CD4-positive, alpha-beta T cell treated with Interleukin-1 beta for 1 hour (primary cell): ENCODE results near the gene IFNA6.
A peak's percentile ranks its signal among the peaks of the same experiment; 100 is the strongest.
"Not testable (repeated sequence)": the region's sequence is repeated elsewhere in the genome, so short reads cannot be mapped to it uniquely, and the experiment has no call there.

Experiments used
- DNase-seq, 2 donors: peaks; one replicate each; pipeline ENCODE4 v3.0.0-alpha.2; 2020 to 2022

Gene IFNA6

DNA sequence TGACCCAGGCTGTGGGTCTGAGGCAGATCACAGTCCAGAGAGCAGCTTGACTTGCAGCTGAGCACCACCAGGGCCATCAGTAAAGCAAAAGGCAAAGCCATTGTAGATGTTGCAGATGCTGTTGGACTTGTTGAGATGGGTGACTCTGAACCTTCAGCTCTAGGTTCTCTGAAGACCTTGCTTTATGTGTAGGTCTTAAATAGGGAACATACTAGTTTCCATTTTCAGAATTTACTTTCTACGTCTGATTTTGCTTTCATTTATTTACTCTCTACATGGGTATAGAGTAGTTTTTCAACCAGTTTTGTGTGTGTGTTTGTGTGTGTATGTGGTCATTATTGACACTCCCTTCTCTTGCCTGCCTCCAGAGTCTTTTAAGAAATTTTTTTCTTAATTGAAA, at the start of gene IFNA6:
Gene IFNA6, minus strand, starts transcription at position 101 of the 400 bp plus-strand sequence. Its CDS starts 0 bp downstream, at position 101.
- DNase-seq, result no peak

DNA sequence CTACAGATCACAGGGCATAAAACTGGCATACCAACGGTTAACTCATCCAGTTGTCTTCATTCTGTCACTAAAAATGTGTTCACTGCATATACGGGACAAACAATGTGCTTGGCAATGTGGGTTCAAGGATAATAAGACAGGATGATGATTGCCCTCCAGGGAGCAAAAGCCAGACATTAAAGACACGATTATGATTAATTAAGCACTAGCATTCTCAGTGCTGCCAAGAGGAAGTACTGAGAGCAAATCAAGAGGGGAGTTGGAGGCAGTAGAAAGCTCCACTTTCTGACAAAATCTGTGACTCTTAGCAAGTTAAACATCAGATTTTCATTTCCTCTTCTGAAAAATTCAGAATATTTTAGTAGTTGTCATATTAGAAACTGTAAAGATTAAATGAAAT, 49.3 kb upstream of the IFNA6 start:
- no peak for DNase-seq

DNA sequence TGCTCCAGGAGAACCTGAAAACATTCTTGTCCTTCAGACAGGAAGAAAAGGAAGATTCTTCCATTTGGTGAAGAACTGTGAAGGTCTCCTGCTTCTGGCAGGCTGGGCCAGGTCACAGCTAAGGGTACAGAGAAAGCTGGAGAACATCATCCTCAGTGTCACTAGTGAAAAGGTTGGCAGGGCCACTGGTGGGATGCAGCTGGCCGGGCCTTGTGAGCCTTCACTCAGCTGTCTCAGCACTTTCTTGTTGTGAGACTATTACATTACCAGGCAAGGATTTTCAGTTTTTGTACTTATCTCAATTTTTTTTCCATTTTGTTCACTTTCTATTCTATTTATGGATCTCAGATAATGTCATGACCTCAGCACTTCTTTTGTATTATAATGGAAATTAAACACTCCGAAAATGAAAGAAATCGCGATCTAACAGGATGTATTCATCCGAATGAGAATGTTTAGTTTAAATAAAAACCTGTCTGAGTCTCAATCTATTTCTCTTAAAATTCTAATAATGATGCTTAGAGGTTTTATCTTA, 48.3 kb upstream of the IFNA6 start:
- no peak for DNase-seq

DNA sequence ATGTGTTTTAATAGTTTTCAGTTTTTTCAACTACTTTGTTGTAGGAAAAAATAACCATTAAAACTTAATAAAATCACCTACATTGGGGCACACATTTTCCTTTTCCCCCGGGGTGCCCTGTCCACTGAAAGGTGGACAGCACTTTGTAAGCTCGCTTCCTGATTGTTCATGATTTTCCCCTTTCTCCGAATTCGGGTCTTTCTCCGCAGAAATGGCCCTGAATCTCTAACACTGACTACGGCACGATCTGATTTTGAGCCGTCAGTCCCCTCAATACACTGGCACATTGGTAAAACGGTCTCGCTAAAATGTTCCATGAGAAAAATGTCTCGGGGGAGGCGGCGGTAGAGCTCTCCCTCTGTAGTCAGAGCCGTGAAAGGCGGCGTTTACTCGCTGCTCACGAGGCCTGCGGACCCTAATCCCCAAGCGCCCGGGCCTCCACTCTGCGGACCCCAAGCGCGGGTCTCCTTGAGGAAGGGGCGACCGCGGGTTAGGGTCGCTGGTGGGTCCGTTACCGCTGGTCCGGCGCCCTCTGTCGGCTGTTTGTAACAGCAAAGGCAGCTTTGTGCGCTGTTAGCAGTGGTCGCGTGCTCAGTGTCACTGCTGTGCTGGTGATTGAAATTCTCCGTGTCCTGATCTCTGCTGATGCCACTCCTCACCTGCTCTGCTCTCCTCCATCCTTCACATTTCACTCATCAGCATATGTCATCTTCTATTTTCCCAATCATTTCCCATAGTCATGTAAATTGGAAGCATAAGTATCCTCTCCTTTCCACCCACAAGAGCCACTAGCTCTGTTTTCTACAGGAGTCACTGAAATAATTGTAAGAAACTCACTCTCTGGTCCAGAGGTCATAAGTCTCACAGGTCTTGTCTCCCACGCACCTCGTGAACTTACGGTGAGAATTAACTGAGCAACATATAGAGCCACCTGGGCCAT, 45.4 kb upstream of the IFNA6 start:
- DNase-seq, result peak; percentile 43 to 57

DNA sequence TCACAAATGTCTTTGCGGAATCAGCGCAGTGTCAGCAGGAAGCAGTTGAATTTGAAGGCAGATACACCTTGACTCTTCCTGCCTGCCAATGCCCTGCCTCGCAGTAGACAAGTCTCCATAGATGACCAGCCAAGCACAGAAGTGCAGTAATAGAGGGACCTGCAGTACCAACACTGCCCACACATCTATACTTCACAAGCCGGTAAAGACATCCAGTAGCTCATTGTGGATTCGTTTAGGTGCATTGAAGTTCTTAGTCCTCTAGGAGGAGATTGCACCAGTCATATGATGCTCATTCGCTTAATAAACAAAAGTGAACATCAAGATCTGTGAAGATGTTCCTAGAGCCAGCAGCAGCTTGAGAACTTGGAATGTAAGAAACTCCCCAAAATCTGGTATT, 41.6 kb upstream of the IFNA6 start:
- DNase-seq, result peak in 1 of 2 donors; percentile 7

DNA sequence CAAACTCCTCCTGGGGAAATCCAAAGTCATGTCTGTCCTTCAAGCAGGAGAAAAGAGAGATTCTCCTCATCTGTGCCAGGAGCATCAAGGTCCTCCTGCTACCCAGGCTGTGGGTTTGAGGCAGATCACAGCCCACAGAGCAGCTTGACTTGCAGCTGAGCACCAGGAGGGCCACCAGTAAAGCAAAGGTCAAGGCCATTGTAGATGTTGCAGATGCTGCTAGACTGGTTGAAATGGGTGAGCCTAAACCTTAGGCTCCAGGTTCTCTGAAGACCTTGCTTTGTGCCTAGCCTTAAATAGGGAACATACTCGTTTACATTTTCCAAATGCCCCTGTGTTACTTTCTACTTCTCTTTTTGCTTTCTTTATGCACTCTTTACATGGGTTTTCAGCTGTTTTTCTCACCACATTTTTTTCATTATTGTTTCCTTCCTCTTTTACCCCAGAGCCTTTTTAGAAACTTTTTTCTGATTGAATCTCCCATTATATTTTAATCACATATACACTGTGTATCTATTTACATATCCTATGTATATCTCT, 34.5 kb upstream of the IFNA6 start, which contains the start of gene IFNA2:
Gene IFNA2, minus strand, starts transcription at position 268 of the 540 bp plus-strand sequence. Its CDS starts 69 bp downstream, at position 199.
- DNase-seq, result no peak

DNA sequence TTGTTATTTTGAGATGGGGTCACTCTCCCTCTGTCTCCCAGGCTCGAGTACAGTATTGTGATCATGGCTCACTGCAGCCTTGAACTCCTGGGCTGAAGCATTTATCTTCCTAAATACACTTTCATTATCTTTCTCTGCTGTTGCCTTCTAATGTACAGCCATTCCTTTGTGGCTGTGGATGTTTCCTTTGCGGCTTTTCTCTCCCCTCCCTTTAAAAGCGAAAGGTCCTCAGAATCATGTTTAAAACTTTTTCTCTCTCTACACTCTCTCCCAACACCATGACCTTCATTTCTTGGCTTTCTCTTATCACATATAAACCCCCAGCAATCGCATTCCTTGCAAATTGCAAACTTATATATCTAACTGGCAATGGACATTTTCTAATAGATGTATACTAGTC, 32.9 kb upstream of the IFNA6 start:
- DNase-seq, result no peak

DNA sequence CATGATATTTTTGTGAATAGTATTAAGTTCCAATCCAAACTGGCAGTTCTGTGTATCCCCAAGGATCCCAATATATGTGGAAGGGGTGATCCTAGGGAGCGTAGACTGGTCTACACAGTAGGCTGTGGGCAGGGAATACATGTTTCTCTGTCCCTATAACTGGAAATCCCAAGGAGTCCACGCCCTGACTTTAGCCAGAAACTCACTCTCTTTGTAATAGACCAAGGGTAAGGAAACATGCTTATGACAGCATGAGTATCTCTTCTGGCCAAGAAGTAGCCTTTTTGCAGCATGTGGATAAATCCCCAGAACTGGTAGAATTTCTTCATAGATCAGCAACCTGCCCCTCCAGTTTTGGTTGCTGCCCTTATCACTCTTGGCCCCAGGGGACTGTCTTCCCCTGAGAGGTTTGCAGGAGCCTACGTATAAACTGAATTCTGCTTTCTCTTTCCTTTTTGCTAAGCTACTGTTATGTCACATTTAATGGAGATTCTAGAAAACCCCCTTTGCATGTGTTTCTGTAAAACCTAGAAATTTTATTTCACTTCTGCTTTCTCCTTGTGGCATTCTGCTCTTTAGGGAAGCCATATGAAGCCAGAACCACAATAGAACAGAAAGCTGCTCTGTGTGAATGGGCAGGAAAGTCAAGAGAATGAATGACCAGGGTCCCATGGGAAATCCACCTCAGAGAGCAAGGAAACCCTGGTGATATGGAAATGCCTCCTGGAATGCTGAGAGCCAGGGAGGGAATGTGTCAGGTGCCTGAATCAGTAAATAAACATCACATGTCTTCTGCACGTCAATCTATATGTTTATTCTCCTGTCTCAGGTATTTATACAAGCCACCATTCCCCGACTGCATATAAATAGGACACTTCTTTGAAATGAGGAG, 31.0 kb upstream of the IFNA6 start:
- DNase-seq, result peak; percentile 23 to 65

DNA sequence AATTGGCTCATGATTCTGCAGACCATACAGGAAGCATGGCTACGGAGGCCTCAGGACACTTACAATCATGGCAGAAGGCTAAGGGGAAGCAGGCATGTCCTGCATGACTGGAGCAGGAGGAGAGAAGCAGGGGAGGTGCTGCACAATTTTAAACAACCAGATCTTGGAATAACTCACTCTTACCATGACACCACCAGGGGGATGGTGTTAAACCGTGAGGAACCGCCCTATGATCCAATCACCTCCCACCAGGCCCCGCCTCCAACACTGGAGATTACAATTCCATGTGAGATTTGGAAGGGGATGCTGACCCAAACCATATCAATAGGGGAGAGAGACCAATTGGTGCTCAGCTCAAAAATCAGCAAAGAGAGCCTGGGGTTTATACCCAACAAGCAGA, 20.8 kb upstream of the IFNA6 start:
- DNase-seq, result not testable (repeated sequence)

DNA sequence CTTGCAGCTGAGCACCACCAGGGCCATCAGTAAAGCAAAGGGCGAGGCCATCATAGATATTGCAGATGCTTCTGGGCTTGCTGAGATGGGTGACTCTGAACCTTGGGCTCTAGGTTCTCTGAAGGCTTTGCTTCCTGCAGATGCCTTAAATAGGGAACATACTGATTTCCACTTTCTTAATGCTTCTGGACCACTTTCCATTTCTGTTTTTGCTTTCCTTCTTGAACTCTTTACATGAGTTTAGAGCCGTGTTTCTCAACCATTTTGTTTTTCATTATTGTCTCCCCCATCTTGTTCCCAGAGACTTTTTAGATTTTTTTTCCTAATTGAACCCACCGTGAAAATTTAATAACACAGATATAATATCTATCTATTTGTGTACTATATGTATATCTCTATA, 17.3 kb upstream of the IFNA6 start, which contains the start of gene IFNA13:
Gene IFNA13, minus strand, starts transcription at position 101 of the 400 bp plus-strand sequence. Its CDS starts 47 bp downstream, at position 54.
- DNase-seq, result no peak

DNA sequence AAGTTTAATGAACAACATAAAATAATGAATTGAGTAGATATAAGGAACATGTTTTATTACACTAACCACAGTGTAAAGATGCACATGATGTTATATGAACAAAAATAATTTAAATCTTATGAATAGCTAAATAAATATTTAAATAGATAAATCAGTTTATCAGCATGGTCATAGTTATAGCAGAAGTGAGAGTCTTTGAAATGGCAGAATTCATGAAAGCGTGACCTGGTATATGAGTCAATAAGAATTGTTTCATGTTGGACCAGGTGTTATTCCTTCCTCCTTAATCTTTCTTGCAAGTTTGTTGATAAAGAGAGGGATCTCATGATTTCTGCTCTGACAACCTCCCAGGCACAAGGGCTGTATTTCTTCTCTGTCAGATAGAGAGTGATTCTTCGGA, 16.5 kb upstream of the IFNA6 start:
- not testable (repeated sequence) for DNase-seq

DNA sequence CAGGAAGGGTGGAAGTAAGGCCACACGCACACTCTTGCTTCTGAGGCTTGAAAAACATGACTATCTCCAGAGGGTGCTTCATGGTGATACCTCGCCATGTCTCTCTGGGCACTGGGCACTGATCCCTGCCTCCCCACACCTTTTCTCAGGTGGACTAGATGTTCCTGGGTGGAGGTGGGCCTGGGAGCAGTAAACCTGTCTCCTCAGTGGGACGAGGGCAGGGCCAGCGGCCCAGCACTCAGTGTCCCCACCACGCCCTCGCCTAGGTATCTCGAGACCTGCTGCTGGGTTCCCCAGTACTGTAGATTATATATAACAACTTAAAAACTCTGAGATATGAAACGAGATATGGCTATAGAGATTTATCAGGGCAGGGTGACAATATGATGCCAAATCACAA, 11.6 kb upstream of the IFNA6 start:
- no peak for DNase-seq

DNA sequence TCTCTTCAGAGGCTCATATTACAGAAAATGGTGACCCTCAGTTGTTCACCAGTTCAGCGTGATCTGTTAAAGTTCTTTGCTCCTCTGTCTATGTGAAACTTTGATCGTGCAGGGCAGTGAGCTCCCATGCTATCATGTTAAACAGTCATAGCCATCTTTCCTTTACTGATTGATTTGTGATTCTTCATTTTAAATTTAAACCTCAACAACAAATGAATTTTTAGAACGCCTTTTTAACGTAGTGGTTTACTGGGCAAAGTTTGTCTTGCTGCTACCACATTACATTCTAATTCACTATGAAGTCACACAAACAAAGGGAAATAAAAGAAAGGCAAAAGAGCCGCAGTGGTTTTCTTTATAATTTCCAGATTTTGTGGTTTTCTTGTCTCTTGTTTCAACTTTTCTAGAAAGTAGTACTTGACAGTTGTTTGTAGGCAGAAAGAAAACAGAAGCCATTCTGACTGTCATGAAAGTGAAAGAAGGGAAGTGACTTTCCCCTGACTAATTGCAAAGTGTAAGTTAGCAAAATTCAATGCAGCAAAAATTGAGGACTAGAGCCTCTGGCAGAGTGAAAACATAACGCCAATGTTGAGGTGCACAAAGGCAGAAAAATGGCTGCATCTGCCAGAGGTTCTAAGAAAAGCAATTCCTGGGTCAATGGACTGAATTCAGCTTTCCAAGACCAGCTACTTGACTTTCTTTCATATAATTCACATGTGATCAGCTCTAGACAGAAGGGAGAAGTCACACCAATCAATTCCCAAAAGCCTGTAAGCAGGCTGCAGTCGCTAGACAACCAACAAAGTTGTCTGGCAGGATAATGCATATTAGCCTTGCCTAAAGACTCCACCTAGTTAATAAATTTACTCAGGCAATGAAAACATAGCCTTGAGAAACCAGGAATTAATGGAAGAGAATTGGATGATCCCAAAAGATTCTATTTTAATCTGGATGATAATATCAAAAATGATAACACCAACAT, 7.1 kb upstream of the IFNA6 start:
- peak in 1 of 2 donors; percentile 12 for DNase-seq

DNA sequence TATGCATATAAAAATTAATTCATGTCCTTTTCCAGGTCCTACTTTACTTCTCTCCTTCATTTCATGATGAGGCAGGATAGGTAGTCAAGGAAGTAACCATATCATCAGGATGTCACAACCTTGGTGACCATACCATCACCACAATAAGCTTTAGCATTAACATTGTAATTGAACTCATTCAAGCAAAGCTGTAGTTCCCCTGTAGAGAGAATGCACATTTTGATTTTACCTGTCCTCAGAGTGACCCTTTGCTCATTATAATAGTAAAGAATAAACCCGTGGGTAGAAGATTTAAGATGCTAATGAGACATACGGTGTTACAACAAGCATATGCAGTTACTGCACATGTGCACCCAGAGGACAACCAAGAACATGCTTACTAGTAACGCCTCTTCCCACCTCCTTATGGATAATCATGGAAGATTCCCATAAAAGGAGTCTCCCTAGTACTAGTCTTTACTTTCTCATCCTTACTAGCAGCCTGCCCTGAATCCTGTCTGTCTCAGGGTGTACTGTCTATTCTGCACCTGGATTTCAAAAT, 2.2 kb downstream of the IFNA6 start:
- DNase-seq, result no peak

DNA sequence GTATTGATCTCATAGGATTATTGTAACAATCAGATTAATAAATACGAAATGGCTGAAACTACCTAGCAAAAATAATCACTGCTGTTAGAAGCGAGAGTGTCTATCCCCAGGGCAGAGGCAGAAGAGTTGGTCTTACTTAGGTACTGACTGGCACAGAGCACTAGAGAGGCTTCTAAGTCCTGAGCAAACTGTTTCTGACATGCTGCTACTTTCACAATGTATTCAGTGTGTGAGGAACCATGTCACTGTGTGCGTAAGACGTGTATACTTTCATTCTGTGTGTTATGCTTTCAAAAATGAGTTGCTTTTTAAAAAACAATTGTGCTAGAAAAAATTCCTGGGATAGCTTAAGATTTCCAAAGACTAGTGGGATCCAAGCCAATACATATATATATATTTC, 10.0 kb downstream of the IFNA6 start:
- DNase-seq, result no peak

DNA sequence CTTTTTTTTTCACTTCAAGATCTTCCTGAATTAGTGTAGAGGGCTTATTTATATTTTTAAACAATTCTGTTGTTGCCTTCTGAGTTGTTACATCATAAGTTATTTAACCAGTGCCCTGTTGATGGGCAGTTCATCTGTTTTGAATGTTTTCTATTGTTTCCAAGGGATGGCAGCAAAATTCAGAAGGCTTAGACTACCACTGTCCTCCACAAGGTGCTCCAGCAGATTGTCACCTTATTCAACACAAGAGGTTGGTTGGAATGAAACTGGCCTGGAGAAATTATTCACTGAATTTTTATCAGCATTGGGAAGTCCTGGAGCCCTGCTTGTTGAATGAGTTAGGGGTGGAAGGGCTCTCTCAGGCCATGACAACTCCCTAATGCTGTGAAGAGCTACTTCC, 14.2 kb downstream of the IFNA6 start:
- no peak for DNase-seq

DNA sequence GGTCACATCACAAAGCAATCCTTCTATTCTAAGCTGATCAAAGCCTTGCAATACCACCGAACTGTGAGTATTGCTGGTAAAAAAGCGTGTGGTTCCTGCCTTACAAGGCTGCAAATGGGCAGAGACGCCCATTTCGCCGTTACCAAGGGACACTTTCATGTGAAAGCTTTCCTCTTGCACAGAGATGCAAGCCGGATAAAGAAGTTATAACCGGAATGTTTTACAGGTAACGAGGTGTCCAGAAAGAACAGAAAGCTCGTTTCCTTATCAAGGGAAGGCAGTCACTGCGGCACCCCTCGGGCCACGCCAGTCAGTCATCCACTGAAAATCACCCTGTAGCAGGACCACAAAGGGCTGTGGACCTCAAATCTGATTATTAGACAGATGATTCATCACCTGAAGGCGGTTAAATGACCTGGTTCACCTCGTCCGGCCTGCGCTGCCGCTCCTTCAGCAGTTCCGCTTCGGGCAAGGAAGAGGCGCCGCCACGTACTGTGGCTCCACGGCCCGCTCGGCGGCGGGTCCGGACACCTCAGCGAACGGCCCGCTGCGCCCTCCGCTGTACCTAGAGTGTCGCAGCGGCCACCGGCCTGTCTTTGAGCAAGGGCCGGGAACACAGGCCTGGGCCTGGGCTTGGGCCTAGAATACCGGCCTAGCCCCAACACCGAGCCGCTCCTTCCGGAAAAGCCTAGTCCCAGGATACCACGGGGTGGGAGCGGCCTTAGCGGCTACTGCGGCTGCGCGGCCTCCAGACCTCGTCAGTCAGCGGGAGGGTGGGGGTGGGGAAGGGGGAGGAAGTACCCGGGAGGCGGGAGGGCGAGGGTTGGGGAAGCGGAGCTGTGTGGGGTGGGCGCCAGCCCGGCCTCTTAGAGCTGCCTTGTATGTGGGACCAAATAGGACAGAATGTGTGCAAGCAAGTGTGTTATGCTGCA, 15.7 kb downstream of the IFNA6 start, which contains the start of gene KLHL9:
Gene KLHL9, minus strand, starts transcription at position 704 of the 932 bp plus-strand sequence. Its CDS starts 545 bp downstream, at position 159.
- DNase-seq, result peak; percentile 88

DNA sequence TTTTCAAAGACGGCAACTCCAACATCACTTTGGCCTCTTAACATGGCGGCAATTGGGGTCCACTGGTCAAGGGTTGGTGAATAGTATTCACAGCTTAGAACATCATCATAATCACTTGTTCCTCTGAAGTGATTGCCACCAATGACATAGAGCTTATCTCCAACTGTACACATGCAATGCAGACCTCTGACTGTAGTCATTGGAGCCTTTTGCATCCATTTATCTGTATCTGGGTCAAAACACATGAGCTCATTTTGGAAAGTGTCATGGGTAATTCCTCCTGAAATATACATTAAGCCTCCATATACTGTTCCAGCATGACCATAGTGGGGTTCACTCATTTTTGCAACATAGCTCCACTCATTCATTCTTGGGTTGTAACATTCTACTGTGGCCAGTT, 17.5 kb downstream of the IFNA6 start:
- no peak for DNase-seq

DNA sequence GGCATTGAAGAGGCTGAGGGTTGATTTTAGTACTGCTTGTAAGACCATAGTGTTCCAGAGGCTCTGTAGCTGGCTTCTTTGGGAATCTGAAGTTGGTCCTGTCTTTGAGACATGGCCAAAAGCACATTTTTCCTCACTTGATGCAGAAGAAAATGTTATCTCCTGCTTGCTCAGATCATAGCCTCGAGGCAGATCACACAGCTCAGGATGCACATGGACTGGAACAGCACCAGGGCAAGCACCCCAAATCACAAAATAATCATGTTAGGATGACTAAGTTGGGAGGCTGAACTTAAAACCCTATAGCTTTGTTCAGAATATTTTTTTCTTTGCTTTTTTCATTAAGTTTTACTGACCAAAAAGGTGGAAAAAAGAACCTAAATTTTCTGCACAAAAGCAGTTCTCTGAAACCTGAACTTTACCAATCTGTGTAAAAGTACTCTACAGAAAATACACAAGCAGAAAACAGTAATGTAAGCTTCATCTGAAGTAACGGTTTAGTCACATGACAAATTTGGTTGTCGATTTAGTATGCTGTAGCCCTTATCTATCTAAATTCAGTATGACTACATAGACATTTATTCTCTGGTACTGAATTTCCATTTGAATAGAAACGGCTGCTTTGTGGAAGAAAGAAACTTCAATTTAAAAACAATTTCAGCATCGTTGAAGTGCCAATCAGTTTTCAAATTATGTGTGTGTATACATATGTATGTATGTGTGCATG, 18.8 kb downstream of the IFNA6 start:
- no peak for DNase-seq
